CD14-positive monocyte (primary cell): Measurements from ENCODE around the gene RMRP. TPM values are rescaled to one million over a fixed set of nuclear protein-coding genes. Genes with fewer than 3 reads are reported as not detected.

Experiments
- DNase-seq, 3 donors: peaks; one replicate each; pipeline ENCODE4 v3.0.0-alpha.2; 2011 to 2022
- H2AFZ ChIP-seq: 2 replicates; pipeline ENCODE4 v1.6.0; 2012; ENCODE audit warnings: mild to moderate bottlenecking, low read depth, low read length, inconsistent platforms; ENCODE audit not compliant: insufficient read depth, poor library complexity, severe bottlenecking
- H3K27ac ChIP-seq, 2 donors: 1 replicate in 1 of 2; 2 replicates in 1 of 2; pipeline ENCODE4 v1.5.1; 2012 to 2013; ENCODE audit warnings: low read length in 2 of 2, control low read depth in 1 of 2, inconsistent platforms in 1 of 2, low read depth in 1 of 2, mild to moderate bottlenecking in 1 of 2
- H3K27me3 ChIP-seq, 2 donors: one replicate each; pipeline versions ENCODE4 v1.6.0 to v1.6.1; 2011 to 2013; ENCODE audit warnings: low read length in 2 of 2; ENCODE audit not compliant: control insufficient read depth in 2 of 2, insufficient read depth in 2 of 2
- H3K36me3 ChIP-seq, 2 donors: replicated peaks in 1 of 2; 1 replicate in 1 of 2; 2 replicates in 1 of 2; pipeline versions ENCODE4 v1.5.1 to v1.6.1; 2012 to 2013; ENCODE audit warnings: low read length in 2 of 2, control low read depth in 1 of 2, inconsistent platforms in 1 of 2, mild to moderate bottlenecking in 1 of 2; ENCODE audit not compliant: insufficient read depth in 2 of 2, control insufficient read depth in 1 of 2
- H3K4me1 ChIP-seq, 2 donors: 1 replicate in 1 of 2; 2 replicates in 1 of 2; pipeline versions ENCODE4 v1.5.1 to v1.6.1; 2012 to 2013; ENCODE audit warnings: low read length in 2 of 2, control low read depth in 1 of 2, inconsistent platforms in 1 of 2, mild to moderate bottlenecking in 1 of 2, moderate library complexity in 1 of 2; ENCODE audit not compliant: insufficient read depth in 2 of 2, control insufficient read depth in 1 of 2
- H3K4me2 ChIP-seq: replicated peaks from 2 replicates; pipeline ENCODE3; 2012; ENCODE audit warnings: low read length, moderate library complexity, mild to moderate bottlenecking; ENCODE audit not compliant: poor library complexity, severe bottlenecking; ENCODE audit errors: extremely low read depth
- H3K4me3 ChIP-seq, 3 experiments: fragments of 200-600 bp in 1 of 3; sonication (generic) in 1 of 3; replicated peaks in 1 of 3; 1 replicate in 2 of 3; 2 replicates in 1 of 3; pipeline ENCODE4 v1.5.1; 2011 to 2013; ENCODE audit warnings: low read length in 3 of 3, mild to moderate bottlenecking in 3 of 3, control low read depth in 2 of 3, low read depth in 2 of 3, inconsistent platforms in 1 of 3, moderate library complexity in 1 of 3
- H3K79me2 ChIP-seq: 2 replicates; pipeline ENCODE4 v1.6.0; 2012; ENCODE audit warnings: mild to moderate bottlenecking, control low read depth, inconsistent platforms, low read length, moderate library complexity; ENCODE audit not compliant: insufficient read depth
- H3K9ac ChIP-seq: 2 replicates; pipeline ENCODE4 v1.6.0; 2017; ENCODE audit warnings: low read length, mild to moderate bottlenecking; ENCODE audit not compliant: insufficient read depth, poor library complexity, severe bottlenecking
- H3K9me3 ChIP-seq, 2 donors: replicated peaks in 1 of 2; 1 replicate in 1 of 2; 2 replicates in 1 of 2; pipeline versions ENCODE4 v1.5.1 to v1.6.1; 2012 to 2013; ENCODE audit warnings: low read length in 2 of 2, control low read depth in 1 of 2; ENCODE audit not compliant: control insufficient read depth in 1 of 2, insufficient read depth in 1 of 2
- H4K20me1 ChIP-seq: 2 replicates; pipeline ENCODE4 v1.6.0; 2012; ENCODE audit warnings: mild to moderate bottlenecking, low read length, control low read depth, moderate library complexity; ENCODE audit not compliant: insufficient read depth
- H3K27ac Mint-ChIP-seq, 7 donors: one replicate each; pipeline ENCODE4 v1.8.0; 2020; ENCODE audit warnings: mild to moderate bottlenecking in 7 of 7, mixed read lengths in 7 of 7, moderate library complexity in 6 of 7, inconsistent platforms in 2 of 7
- H3K27me3 Mint-ChIP-seq, 3 donors: one replicate each; pipeline ENCODE4 v1.8.0; 2021 to 2022; ENCODE audit warnings: low read depth in 3 of 3, mild to moderate bottlenecking in 3 of 3, mixed read lengths in 3 of 3, moderate library complexity in 3 of 3, inconsistent platforms in 1 of 3
- H3K36me3 Mint-ChIP-seq, 2 donors: one replicate each; pipeline ENCODE4 v1.8.0; 2020; ENCODE audit warnings: mixed read lengths in 2 of 2, inconsistent platforms in 1 of 2, mild to moderate bottlenecking in 1 of 2
- H3K4me1 Mint-ChIP-seq: one replicate; pipeline ENCODE4 v1.8.0; 2020; ENCODE audit warnings: mild to moderate bottlenecking, mixed read lengths
- H3K4me3 Mint-ChIP-seq, 2 donors: one replicate each; pipeline ENCODE4 v1.8.0; 2020; ENCODE audit warnings: mild to moderate bottlenecking in 2 of 2, mixed read lengths in 2 of 2, moderate library complexity in 1 of 2
- H3K9me3 Mint-ChIP-seq, 7 donors: one replicate each; pipeline ENCODE4 v1.8.0; 2020 to 2022; ENCODE audit warnings: mixed read lengths in 7 of 7, mild to moderate bottlenecking in 6 of 7, moderate library complexity in 6 of 7, inconsistent platforms in 2 of 7
- CTCF ChIP-seq: fragments of 200-600 bp; IDR thresholded peaks from one replicate; pipeline ENCODE4 v1.8.0; 2022; ENCODE audit warnings: antibody characterized with exemption, mild to moderate bottlenecking
- WGBS: methylation state at CpG from one replicate; pipeline ENCODE4 v1.1.5; 2013; ENCODE audit warnings: missing lambda C conversion rate; ENCODE audit not compliant: insufficient coverage; 5-methylcytosine and 5-hydroxymethylcytosine counted together
- intact Hi-C, 2 donors: fragments of 100-400 bp; cut with micrococcal nuclease; formaldehyde crosslinking; loops; one replicate each; pipeline versions ENCODE4 v1.15.0 to v1.15.1; 2023
- polyA plus RNA-seq, 3 donors: library from polyadenylated mRNA; depleted of rRNA in 1 of 3; unstranded in 2 of 3; stranded (reverse) in 1 of 3; fragments of 300-500 nt in 2 of 3; fragments of >200 nt in 1 of 3; fragmentation: Illumina TruSeq in 2 of 3; gene quantifications; 1 replicate in 2 of 3; 2 replicates in 1 of 3; pipeline ENCODE4 v1.2.3, GENCODE V29; 2012 to 2021

RMRP gene
- polyA plus RNA-seq, 3 donors = 13.3 TPM; not detected in 2

- peaks cover 18 to 19% of the 10 kb centered on the region in 2 donors for H3K36me3 Mint-ChIP-seq
- intact Hi-C loops = loop anchor here (1.0 to 5.0 kb wide), 6 partner anchors 11 to 545 kb away; partner anchors contain the start of genes CREB3 (in 1 of the 2), TESK1 (in 1 of the 2) and TLN1 (in 1 of the 2)
Measured at GRCh38 chr9:35656831-35657545, 831 bp downstream of the RMRP start.

GRCh38 chr9:35656348-35656747 is 1.5 kb downstream of the RMRP start:
- no peak for DNase-seq
- intact Hi-C loops = loop anchor here (5.0 kb wide), 5 partner anchors 41 to 544 kb away; partner anchors contain the start of genes CREB3 (in 1 of the 2), TESK1 (in 1 of the 2) and TLN1 (in 1 of the 2)
- Mint-ChIP-seq H3K4me3 (no peak overlapping the region), H3K27me3 (peaks cover 0 to 8% (median 5%) of the 10 kb centered on the region in 3 donors), H3K27ac (peak overlapping the region in 3 of 7 donors; percentile 21 to 97 (median 95)), H3K36me3 (peaks cover 15 to 17% of the 10 kb centered on the region in 2 donors), H3K9me3 (no peaks in the 10 kb centered on the region), H3K4me1 (peaks cover 35% of the 10 kb centered on the region)
- Histone ChIP-seq H4K20me1 (no peaks in the 10 kb centered on the region), H3K27me3 (no peaks in the 10 kb centered on the region), H3K36me3 (peaks cover 10 to 14% of the 10 kb centered on the region in 2 donors), H3K4me3 (no peak overlapping the region), H3K4me2 (no peak overlapping the region), H2AFZ (no peak overlapping the region), H3K9ac (no peak overlapping the region), H3K79me2 (peaks cover 10% of the 10 kb centered on the region), H3K9me3 (no peaks in the 10 kb centered on the region), H3K27ac (no peak overlapping the region), H3K4me1 (peaks cover 36 to 41% of the 10 kb centered on the region in 2 donors)
- 77% methylated on average over 11 of the region's 17 CpGs for WGBS
- TF ChIP-seq CTCF = no peak

More at GRCh38 chr9:35656831-35657545, 831 bp downstream of the RMRP start:
- Histone ChIP-seq H3K4me3 (peak overlapping the region; percentile 83 to 94 (median 88)), H3K27me3 (no peaks in the 10 kb centered on the region), H2AFZ (peak overlapping the region; percentile 90), H4K20me1 (no peaks in the 10 kb centered on the region), H3K36me3 (peaks cover 10 to 14% of the 10 kb centered on the region in 2 donors), H3K9me3 (no peaks in the 10 kb centered on the region), H3K9ac (peak overlapping the region; percentile 88), H3K27ac (peak overlapping the region; percentile 85 to 98), H3K79me2 (peaks cover 10% of the 10 kb centered on the region), H3K4me2 (peak overlapping the region; percentile 92), H3K4me1 (peaks cover 35 to 43% of the 10 kb centered on the region in 2 donors)
- peaks cover 0 to 8% (median 5%) of the 10 kb centered on the region in 3 donors for H3K27me3 Mint-ChIP-seq
- 36% methylated on average over 20 of the region's 25 CpGs for WGBS
- peaks cover 40% of the 10 kb centered on the region for H3K4me1 Mint-ChIP-seq
- peak overlapping the region; percentile 95 to 100 (median 98) for H3K27ac Mint-ChIP-seq
- TF ChIP-seq CTCF = no peak
- H3K4me3 Mint-ChIP-seq = peak overlapping the region; percentile 87 to 90
- no peak for DNase-seq
- H3K9me3 Mint-ChIP-seq = no peaks in the 10 kb centered on the region
